Activated CD4-positive, CD25-positive, alpha-beta regulatory T cell treated with anti-CD3 and anti-CD28 coated beads, Interleukin-2, amount 50 U/mL, for 72 hours (primary cell): Measurements from ENCODE around the gene NPHP4.

Experiments
- DNase-seq: peaks from one replicate; pipeline ENCODE4 v3.0.0; 2021

NPHP4 gene

DNA sequence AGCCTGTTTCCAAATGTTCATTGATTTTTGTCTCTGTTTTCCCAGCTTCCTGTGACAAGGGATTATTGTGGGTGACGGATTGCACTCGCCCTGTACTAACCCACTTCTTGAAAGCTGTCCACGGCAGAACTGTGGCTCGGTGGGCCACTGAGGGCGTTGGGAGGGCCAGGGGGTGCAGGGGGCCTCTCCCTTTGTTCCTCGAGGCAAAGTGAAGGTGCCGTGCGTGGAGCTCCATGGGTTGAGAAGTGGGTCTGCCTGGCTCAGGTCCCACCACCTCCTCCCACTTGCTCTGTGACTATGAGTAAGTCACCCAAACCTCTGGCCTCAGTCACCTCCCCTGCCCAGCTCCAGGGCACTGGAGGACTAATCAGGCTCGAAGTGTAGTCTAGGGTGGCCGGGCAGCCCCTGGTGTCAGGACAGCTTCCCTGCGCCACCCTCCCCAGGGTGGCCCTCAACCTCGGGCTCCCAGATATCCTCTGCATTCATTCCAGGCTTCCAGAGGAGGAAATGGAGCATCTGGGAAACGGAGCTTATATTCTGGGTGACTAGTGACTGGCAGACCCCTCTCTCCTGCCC lies 148.6 kb downstream of the NPHP4 start:
- DNase-seq: no peak

GRCh38 chr1:5842679-5843078 lies 149.5 kb downstream of the NPHP4 start:
- DNase-seq: no peak

GRCh38 chr1:5840551-5841001 lies 151.6 kb downstream of the NPHP4 start:
- no peak for DNase-seq

DNA sequence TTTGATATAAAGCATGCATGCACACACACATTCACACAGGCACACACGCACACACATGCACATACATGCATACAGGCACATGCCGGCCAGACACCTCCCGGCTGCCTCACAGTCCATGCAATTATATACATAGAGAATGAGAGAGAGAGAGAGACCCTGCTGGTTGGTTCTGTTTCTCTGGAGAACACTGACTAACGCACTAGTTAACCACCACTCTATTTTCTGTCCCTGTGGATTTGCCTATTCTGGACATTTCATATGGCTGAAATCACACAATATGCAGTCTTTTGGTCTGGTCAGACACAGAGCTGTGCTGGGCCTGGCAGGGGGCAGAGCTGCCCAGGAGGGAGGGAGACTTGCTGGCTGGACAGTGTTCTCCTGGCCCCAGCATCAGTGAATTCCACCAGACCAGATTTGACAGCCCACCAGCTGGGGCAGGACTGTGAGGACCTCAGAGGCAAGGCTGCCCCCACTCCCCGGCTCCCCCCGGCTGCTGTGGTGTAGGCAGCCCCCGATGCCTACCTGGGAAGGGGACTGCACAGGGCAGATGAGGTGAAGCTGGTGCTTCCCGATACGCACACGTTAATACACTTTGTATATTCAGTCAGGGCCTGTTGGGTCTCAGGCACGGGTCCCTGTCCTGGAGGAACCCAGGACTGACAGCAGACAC lies 152.2 kb downstream of the NPHP4 start:
- no peak for DNase-seq

DNA sequence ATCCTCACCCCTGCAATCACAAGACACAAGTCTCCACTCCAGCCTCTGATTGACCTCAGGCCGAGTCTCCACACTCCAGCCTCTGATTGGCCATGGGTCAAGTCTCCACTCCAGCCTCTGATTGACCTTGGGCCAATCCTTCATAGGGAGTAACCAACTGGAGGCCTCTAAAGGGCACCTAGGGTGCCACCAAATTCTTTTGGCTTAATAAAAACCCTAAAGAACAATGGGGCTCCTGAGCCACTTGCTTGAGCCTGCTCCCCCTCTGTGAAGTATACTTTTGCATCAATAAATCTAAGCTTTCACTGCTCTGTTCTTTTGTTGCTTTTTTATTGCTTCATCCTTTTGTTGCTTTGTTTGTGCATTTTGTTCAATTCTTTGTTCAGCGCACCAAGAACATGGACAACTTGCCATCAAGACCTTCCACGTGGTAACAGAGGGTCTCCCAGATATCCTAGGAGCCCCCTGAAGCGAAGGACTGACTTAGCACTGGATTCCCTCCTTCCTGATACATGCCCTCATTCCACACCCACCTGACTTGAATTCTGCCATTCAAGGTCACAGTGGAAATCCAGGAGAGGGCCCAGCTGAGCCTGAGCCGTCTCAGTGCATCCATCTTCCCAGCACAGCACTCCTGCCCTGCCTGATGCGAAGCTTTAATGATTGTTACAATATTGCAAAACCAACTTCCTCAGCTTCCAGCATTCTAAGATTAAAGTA lies 152.9 kb downstream of the NPHP4 start:
- DNase-seq: no peak

GRCh38 chr1:5837976-5838653 lies 154.1 kb downstream of the NPHP4 start:
- DNase-seq: no peak

DNA sequence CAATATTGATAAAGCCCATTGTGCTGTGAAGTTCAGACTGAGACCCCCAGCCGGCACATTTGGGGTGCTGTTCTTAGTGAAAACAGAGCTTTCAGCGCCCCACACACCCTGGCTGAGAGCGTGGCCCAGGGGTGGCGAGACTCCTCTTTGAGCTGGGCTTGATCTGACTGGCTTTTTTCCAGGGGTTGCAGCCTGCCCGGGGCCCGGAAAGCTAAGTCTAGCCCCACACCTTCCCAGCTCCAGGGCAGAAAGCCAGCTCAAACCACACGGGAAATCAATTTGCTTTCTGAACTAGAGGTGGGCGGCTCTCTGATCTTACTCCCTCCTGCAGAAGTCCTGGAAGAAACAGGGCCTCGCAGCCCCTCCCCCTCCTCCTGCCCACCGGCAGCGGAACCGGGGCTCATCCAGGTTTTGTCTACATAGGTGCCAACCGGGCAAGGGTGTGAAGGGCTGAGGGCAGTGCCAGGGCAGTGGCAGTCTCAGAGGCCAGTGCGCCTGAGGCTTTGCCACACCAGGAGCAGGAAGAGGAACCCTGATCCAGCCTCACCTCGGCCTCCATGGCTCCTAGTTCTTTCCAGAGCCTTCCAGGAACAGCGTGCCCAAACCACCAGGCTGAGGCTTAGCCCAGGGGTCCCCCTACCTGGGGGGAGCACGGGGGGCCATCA lies 155.3 kb downstream of the NPHP4 start:
- no peak for DNase-seq

DNA sequence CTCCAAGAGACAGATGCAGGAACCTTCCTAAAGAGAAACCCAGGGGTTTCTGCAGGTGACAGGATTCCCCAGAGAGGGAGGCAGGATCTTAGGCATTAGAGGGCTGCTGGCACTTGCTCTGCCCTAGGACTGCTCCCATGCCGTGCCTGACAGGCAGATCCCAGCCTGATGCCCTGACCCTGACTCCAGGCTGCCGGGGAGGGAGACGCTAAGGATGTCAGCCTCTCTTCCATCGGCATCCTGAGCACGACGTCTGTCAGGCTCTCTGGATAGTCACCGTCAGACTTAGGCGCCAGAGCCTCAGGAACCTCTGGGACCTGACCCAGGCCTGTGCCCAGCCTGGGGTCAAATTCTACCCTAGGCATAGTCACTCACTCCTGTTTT lies 157.1 kb downstream of the NPHP4 start:
- DNase-seq: no peak

DNA sequence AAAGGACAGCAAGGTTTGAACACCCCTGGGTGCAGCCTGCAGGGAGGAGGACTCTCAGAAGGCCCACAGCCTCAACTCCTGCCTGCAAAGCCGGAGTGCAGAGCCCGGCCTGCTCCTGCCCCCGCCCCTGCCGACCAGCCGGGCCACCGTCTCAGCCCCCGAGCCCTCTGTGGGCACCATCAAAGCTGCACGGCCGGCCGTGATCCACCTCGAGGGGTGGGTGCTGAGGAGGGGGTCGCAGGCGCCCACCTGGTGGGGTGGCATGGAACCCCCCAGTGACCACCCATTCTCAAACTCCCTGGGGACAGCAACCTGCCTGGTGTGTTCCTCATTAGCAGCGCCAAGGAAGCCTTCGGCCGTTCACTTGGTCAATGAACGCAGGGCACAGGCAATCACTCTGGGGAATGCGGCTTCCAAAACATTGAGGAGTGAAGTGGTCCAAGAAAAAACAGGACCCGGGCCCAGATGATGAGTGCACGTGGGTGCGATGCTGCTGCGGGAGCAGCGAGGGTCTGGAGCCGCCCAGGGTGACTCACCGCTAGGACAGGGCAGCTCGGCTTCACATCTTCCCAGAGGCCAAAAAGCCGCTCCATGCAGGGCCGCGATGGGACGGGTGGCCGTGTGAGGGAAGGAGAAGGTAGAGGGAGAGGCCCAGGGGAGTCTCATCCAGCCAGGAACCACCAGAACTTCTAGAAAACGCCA lies 157.6 kb downstream of the NPHP4 start:
- DNase-seq: no peak

GRCh38 chr1:5833911-5834310 lies 158.3 kb downstream of the NPHP4 start:
- no peak for DNase-seq

DNA sequence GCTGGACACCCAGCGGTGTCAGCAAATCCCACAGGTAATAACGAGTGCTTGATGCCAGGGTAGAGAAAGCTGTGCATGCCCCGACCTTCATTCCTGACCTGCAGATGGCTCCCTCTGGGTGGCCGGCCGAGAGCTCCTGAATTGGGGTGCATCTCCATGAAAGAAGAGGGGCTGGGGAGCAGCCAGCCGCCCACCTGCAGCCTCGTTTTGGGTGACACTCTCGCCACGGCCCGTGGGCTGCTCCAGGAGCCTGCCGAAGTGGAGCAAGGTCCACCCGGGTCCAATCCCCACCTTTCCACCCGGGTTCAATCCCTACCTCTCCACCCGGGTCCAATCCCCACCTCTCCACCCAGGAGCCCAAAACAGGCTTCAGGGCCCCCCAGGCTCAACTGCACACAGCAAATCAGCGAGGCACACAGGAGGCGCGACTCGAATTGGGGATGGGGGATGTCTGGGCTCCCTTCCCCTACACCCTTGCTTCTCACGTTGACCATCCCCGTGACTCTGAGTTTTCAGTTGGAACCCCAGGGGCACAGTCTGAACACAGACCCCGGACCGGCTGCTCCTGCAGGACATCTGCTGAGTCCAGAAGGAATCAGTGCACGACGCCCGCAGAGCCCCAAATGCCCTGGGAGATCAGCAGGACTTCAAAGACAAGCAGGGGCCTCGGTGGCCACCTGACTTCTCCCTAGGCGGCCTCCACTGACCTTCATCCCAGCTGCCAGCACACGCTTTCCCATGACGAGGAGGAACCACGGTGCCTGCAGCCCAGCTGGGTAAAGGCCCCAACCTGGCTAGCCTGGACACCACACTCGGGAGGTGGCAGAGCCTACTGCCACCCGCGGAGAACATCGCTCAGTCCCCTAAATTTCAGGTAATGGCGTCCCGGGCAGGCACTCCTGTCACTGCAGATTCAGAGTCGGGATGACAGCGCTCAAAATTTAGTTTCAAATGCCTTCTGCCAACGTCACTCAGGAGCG lies 159.0 kb downstream of the NPHP4 start:
- DNase-seq: no peak

- DNase-seq: no peak
Observed at GRCh38 chr1:5831600-5832335, 160.5 kb downstream of the NPHP4 start.

- DNase-seq: no peak
Observed at GRCh38 chr1:5830771-5831599, 161.2 kb downstream of the NPHP4 start.

GRCh38 chr1:5829414-5829813 lies 162.8 kb downstream of the NPHP4 start:
- DNase-seq: no peak

GRCh38 chr1:5828308-5828935 lies 163.8 kb downstream of the NPHP4 start:
- no peak for DNase-seq

- DNase-seq: peak; percentile 5
Observed at GRCh38 chr1:5827516-5827915, 164.7 kb downstream of the NPHP4 start.

- DNase-seq: peak; percentile 11
Observed at GRCh38 chr1:5826601-5827000, 165.6 kb downstream of the NPHP4 start.

GRCh38 chr1:5822726-5823125 lies 169.5 kb downstream of the NPHP4 start:
- DNase-seq: no peak

DNA sequence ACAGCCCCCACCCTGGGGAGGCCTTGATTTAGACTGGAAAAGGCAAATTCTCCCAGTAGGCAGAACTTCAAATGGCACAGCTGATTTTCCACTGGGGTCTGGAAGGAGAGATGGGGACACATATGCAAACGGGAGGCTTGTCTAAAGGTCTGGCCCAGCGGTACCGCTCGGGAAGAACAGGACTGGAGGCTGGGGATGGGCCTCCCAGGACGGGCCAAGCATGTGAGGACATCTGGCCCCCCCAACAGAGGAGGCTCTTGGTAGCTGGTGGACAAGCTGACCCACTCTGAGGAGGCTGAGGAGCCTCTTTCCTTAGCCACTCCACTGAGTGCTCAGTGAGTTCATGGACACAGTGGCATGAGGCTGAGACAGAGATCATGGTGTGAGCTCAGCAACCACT lies 170.0 kb downstream of the NPHP4 start:
- DNase-seq: no peak
